22Rv1 (cell line): ENCODE measurements around the gene H3-3A.

Source experiments
- H3K27ac ChIP-seq: fragments of 450-650 bp; 2 replicates; pipeline ENCODE4 v1.5.1; 2017
- CTCF ChIP-seq: fragments of 450-650 bp; IDR thresholded peaks from 2 replicates; pipeline ENCODE4 v1.5.1; 2017; ENCODE audit warnings: mild to moderate bottlenecking
- ZFX ChIP-seq: fragments of 450-650 bp; IDR thresholded peaks from 2 replicates; pipeline ENCODE4 v1.6.1; 2017; ENCODE audit warnings: antibody characterized with exemption, borderline replicate concordance

Gene H3-3A

GRCh38 chr1:226108935-226109828, 46.7 kb downstream of the H3-3A start:
- TF ChIP-seq ZFX, result no peak
- no peak for TF ChIP-seq CTCF
- peak overlapping the region; percentile 90 for H3K27ac ChIP-seq

- H3K27ac ChIP-seq, result peak overlapping the region; percentile 90
- TF ChIP-seq ZFX, result no peak
- TF ChIP-seq CTCF, result no peak
These were observed 47.3 kb downstream of the H3-3A start for GRCh38 chr1:226109829-226110248.

- TF ChIP-seq ZFX (no peak), CTCF (no peak)
- H3K27ac ChIP-seq, result peak overlapping the region; percentile 90
These were observed 48.0 kb downstream of the H3-3A start for GRCh38 chr1:226110249-226111097.

GRCh38 chr1:226111098-226111882, 48.8 kb downstream of the H3-3A start:
- H3K27ac ChIP-seq, result peak overlapping the region; percentile 90
- TF ChIP-seq CTCF (no peak), ZFX (no peak)

GRCh38 chr1:226111883-226112261, 49.4 kb downstream of the H3-3A start:
- TF ChIP-seq ZFX (no peak), CTCF (no peak)
- peak overlapping the region; percentile 90; the same call in 1 of the 2 replicates for H3K27ac ChIP-seq

GRCh38 chr1:226112626-226113025, 50.1 kb downstream of the H3-3A start:
- no peak for TF ChIP-seq ZFX
- no peak for TF ChIP-seq CTCF
- H3K27ac ChIP-seq, result no peak overlapping the region
